GM12891 (cell line): Measurements from ENCODE around the gene SCD.
"Not testable (repeated sequence)": the region's sequence is repeated elsewhere in the genome, so short reads cannot be mapped to it uniquely, and the experiment has no call there.

Experiments used
- PAX5 ChIP-seq: IDR thresholded peaks from 2 replicates; pipeline ENCODE4 v1.6.1; 2011; ENCODE audit warnings: low read length, moderate library complexity, mild to moderate bottlenecking; ENCODE audit not compliant: insufficient read depth, severe bottlenecking
- POLR2A ChIP-seq: IDR thresholded peaks from 2 replicates; pipeline ENCODE4 v1.6.1; 2011; ENCODE audit warnings: low read depth, low read length, control low read depth
- POLR2AphosphoS5 ChIP-seq: IDR thresholded peaks from 2 replicates; pipeline ENCODE4 v1.6.1; 2011; ENCODE audit warnings: low read depth, low read length, control low read depth

GRCh38 chr10:100376656-100377055 lies 29.6 kb downstream of the SCD start:
- not testable (repeated sequence) for TF ChIP-seq POLR2A, POLR2AphosphoS5, PAX5
